Mucosa of stomach (tissue), 1 donor: ENCODE measurements around the gene ARHGAP6.

ENCODE experiments used
- H3K27me3 ChIP-seq: one replicate; pipeline ENCODE4 v1.7.0; 2013; ENCODE audit warnings: mild to moderate bottlenecking, low read length; ENCODE audit not compliant: control insufficient read depth, insufficient read depth
- H3K36me3 ChIP-seq: one replicate; pipeline ENCODE4 v1.7.0; 2013; ENCODE audit warnings: low read length; ENCODE audit not compliant: control insufficient read depth, insufficient read depth
- H3K4me1 ChIP-seq: one replicate; pipeline ENCODE4 v1.7.0; 2013; ENCODE audit warnings: mild to moderate bottlenecking, low read length; ENCODE audit not compliant: control insufficient read depth, insufficient read depth
- H3K4me3 ChIP-seq: one replicate; pipeline ENCODE4 v1.7.0; 2013; ENCODE audit warnings: low read length
- H3K9ac ChIP-seq: one replicate; pipeline ENCODE4 v1.7.0; 2013; ENCODE audit warnings: mild to moderate bottlenecking, low read length, moderate library complexity
- H3K9me3 ChIP-seq: one replicate; pipeline ENCODE4 v1.7.0; 2013; ENCODE audit warnings: mild to moderate bottlenecking, low read length, moderate library complexity; ENCODE audit not compliant: control insufficient read depth
- donor health status: Pancreatic carcinoma.

Gene ARHGAP6

DNA sequence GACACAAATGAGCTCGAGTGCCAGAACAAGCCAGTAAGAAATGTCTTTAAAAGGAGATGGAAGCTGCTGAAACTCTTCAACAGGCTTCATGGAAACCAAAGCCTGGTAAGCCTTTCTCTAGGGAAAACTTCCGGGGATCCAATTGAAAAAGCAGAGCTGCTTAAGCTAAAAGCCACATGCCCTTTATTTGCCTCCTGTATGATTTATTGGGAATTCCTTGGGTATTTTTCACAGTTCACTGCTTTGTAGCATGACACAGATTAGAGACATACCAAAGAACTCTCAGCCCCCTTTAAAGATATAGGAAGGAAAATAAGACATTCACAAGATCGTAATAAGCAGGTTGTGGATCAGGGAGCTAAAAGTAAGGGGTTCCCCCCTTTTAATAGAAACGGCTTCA is 6.5 kb upstream of the ARHGAP6 start:
- H3K4me1 ChIP-seq, result no peaks in the 10 kb centered on the region
- peaks cover 2% of the 10 kb centered on the region for H3K27me3 ChIP-seq
- H3K9ac ChIP-seq, result no peak overlapping the region
- no peak overlapping the region for H3K4me3 ChIP-seq
- H3K36me3 ChIP-seq, result no peaks in the 10 kb centered on the region
- H3K9me3 ChIP-seq, result no peaks in the 10 kb centered on the region

DNA sequence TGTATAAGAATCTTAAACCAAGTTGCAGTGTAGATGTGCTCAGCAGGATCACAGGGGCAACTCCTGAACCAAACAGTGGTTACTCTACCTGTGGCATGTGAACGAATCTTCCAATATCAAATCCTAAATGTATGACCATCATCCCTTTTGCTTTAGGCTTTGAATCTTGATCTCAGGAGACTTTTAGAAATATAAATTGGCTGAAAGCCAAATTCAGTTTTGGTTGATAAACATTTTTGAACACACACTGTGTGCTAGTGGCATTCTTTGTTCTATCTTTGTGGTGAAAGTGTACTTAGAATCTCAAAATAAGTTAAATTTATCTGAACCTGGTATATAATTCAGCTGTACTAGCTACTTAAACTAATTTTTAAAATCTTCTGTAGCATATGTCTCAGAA is 4.6 kb upstream of the ARHGAP6 start:
- H3K9me3 ChIP-seq, result no peaks in the 10 kb centered on the region
- H3K9ac ChIP-seq, result no peak overlapping the region
- no peaks in the 10 kb centered on the region for H3K36me3 ChIP-seq
- H3K4me3 ChIP-seq, result no peak overlapping the region
- H3K27me3 ChIP-seq, result peaks cover 12% of the 10 kb centered on the region
- no peaks in the 10 kb centered on the region for H3K4me1 ChIP-seq

DNA sequence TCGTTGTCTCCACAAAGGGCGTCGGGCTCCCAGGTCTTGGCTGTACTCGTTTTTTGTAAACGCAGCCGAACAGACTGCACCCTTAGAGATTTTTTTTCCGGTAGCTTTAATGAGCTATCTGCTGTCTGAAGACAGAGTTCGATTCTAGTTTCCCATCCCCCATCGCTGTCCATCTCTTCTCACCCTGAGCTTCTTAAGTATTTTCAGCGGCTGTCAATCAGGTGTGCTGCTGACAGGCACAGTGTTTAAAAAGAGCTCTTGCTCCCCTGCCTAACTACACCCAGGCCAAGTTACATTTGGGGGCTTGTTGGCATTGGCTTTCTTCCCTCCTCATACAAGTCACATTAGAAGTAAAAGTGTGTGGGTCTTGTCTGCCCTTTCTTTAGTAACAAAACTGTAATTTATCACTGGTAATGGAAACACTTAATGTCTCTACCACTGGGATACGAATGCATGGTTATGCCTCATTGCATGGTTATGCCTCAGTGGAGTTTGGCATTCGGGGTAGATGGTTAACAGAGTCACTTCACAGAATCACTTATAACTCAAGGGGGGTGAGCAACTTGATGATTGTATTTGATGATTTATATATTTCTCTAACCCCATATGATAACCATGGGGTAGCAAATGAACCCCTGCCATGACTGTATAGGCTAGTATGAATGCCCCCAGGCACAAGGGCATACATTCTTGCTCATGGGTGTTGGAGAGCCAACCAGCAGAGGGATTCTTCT is 1.4 kb upstream of the ARHGAP6 start:
- no peak overlapping the region for H3K9ac ChIP-seq
- H3K36me3 ChIP-seq, result no peaks in the 10 kb centered on the region
- H3K27me3 ChIP-seq, result peaks cover 27% of the 10 kb centered on the region
- no peak overlapping the region for H3K4me3 ChIP-seq
- H3K4me1 ChIP-seq, result no peaks in the 10 kb centered on the region
- no peaks in the 10 kb centered on the region for H3K9me3 ChIP-seq

DNA sequence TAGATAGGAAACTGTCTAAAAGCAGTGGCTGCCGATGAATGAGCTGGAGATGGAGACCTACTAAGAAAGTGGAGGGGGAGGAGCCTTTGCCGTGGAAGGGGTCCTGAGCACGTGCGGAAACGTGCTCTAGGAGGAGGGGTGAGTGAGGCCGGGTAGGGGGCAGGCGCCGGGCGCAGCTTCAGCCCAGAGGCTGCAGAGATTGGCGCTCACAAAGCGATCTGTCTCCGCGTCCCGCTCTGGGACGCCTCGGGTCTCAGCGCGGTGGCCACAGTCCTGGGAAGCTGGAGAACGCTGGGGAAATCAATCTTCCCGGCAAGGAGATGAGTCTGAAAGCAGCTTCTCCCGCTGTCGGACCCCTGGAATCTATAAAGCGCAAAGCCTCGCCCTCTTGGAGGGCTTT is 444 bp upstream of the ARHGAP6 start:
- Histone ChIP-seq H3K9ac (no peak overlapping the region), H3K4me3 (no peak overlapping the region), H3K9me3 (no peaks in the 10 kb centered on the region), H3K36me3 (no peaks in the 10 kb centered on the region), H3K4me1 (no peaks in the 10 kb centered on the region), H3K27me3 (peaks cover 27% of the 10 kb centered on the region)

DNA sequence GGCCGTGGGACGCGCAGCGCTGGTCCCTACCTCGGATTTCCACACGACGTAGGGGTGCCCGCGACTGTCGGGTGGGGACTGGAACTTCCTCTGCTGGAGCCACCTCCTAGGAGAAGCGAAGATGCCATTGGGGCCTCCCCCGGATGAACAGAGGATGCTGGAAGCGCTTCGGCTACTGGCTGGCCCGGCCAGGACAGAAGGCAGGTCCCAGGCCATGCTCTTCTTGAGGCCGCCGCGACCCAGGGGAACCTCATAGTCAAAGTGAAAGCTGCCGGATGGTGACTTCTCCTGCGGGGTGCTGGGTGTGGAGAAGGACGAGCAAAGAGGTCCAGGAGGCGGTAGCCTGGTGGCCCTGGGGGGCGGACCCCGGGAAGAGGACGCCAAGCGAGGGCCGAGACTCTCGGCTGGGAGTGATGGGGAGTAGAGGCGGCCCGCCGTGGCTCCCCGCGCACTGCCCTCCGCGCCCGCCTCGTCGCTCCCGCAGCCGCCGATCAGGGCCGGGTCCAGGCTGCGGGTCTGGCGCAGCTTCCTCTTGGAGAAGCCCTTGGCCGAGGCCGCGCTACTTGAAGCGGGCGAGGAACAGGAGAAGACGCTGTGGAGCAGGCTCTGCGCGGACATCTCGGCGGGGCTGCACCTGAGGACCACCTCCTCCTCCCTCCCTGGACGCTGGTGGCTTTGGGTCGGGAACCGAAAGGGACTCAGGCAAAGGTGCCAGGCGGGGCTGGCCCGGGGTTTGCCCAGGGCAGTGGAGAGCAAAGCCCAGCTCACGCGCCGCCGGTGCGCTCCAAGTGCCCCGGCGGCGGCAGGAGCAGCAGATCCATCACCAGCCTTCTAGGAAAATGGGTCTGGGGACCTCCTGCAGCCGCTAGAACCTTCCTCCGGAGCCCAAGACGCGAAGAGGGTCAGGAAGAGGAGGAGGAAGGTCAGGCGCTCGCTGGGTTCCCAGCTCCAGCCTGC is 1.2 kb downstream of the ARHGAP6 start:
- Histone ChIP-seq H3K9ac (no peak overlapping the region), H3K9me3 (no peaks in the 10 kb centered on the region), H3K4me1 (no peaks in the 10 kb centered on the region), H3K27me3 (peaks cover 27% of the 10 kb centered on the region), H3K36me3 (no peaks in the 10 kb centered on the region), H3K4me3 (no peak overlapping the region)

DNA sequence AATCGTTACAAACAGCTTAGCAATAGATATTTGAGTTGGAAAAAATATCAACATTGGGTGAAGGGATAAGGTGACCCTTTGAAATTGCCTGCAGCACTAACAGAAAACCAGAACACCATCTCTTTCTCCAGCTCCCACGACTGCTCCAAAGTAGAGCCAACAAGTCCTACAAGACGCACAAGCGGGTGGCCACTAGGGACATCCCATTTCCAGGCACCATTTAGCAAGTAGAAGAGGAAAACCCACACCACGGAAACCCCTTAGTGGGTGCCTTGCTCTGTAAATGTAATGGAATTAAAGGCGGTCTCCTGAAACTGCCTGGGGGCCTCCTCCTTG is 1.9 kb downstream of the ARHGAP6 start:
- Histone ChIP-seq H3K9ac (no peak overlapping the region), H3K4me3 (no peak overlapping the region), H3K27me3 (peaks cover 27% of the 10 kb centered on the region), H3K4me1 (no peaks in the 10 kb centered on the region), H3K36me3 (no peaks in the 10 kb centered on the region), H3K9me3 (no peaks in the 10 kb centered on the region)

DNA sequence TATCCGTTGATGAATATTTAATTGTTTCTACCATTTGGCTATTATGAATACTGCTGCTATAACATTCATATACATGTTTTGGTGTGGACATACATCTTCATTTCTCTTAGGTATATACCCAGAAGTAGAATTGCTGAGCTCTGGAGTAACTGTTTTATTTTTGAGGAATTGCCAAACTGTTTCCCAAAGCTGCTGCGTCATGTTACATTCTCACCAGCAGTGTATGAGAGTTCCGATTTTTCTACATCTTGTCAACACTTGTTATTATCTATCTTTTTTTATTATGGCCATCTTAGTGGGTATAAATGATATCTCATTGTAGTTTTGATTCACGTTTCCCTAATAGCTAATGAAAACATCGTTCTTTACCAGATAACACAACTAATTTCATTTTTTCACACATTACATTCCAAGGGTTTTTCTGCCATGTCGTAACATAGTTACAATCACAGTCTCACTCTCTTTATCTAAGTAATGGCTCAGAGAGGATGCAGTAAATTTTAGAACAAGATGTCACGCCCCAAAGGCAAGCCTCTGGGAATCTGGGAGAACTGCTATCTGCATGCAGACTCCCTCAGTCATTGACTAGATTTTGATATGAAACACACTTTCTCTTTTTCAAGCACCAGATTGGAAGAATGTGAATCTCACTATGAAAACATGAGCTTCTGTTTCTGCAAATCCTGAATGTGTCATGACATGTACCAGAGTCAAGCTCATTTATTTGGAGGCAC is 10.3 kb downstream of the ARHGAP6 start:
- H3K9me3 ChIP-seq, result no peaks in the 10 kb centered on the region

DNA sequence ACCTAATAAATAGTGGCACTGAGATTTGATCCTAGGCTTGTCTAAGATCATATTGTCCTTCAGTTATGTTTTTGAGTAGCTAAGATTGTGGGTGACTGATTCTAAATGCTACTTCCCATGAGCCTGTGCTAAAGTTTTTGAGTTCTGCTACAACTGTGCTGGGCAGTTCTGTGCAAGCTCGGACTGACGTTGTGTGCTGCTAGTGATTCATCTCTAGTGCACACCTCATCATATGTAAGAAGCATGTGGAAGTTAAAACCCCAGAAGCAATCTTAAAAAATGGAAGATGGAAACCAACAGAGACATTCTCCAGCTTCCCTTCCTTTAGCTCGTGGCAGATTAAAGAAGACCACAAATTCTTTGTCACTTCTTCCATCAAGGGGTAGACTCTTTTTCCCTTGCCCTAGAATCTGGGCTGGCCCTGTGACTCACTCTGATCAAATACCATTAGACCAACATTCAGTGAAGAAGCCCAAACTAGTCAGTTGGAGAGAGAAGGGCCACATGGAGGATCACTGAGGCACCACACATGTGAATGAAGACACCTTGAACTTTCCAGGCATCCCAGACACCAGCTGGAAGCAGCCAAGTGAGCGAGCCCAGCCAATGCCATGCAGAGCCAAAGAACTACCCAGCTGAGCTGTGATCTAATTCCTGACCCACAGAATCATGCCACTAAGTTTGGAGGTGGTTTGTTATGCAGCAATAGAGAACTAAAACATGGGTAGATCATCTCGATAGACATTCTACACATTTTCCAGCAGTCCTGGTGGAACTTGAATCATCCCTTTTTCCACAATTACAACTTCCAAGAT is 16.8 kb downstream of the ARHGAP6 start:
- H3K36me3 ChIP-seq, result no peaks in the 10 kb centered on the region
- H3K4me3 ChIP-seq, result no peak overlapping the region
- no peaks in the 10 kb centered on the region for H3K27me3 ChIP-seq
- H3K4me1 ChIP-seq, result no peaks in the 10 kb centered on the region
- no peak overlapping the region for H3K9ac ChIP-seq
- H3K9me3 ChIP-seq, result no peaks in the 10 kb centered on the region

More for the DNA sequence above, 10.3 kb downstream of the ARHGAP6 start:
- H3K27me3 ChIP-seq, result no peaks in the 10 kb centered on the region
- no peak overlapping the region for H3K4me3 ChIP-seq
- H3K4me1 ChIP-seq, result no peaks in the 10 kb centered on the region
- no peak overlapping the region for H3K9ac ChIP-seq
- no peaks in the 10 kb centered on the region for H3K36me3 ChIP-seq

DNA sequence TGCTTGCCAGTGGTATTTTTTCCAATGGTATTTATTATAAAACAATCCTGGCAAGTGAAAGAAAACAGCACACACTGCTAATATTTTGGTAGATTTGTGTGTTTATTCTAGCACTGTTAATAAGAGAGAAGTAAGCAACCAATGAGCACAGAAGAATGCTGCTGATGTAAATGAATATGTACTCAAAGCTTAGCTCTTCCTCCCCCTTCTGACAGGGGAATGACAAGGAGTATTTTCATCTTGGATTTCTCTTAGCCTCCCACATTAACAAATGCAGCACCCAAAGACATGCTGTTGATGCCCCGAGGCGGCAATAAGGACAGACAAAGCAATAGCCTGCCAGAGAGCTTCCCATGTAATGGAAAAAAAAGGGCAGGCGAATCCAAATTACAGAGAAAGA is 18.6 kb downstream of the ARHGAP6 start:
- Histone ChIP-seq H3K4me1 (no peaks in the 10 kb centered on the region), H3K27me3 (no peaks in the 10 kb centered on the region), H3K9me3 (no peaks in the 10 kb centered on the region), H3K9ac (no peak overlapping the region), H3K4me3 (no peak overlapping the region), H3K36me3 (no peaks in the 10 kb centered on the region)

DNA sequence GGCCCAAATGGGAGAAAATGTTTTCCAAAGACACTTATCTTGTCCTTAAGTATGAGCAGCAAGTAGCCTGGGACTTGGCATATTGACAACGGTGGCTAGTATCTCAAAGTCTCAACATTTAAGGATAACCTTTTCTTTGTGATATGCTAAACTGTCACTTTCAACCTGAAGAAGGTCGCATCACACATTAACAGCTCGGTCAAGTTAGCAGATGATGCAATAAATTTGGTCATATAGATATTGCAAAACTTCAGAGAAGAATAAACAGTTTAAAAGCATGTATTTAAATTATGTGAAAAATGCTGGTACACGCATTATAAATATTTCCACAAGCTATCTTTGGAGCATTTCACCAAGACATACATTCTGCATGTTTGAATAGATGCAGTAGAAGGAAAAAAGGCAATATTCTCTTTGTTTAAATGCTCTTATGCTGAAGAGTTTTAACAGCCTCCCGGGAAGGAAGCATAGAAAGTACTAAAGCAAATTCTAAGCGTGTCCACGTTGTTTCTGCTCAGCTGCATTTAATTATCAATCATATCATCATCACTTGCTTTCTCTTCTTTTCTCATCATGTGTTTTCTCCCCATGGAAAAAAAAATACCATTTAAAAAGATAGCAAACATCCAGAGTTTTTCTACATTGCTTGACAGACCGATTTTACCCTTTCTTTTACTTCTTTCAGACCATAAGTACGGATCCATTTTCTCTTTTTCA is 24.2 kb downstream of the ARHGAP6 start:
- H3K9me3 ChIP-seq, result no peaks in the 10 kb centered on the region
- H3K4me1 ChIP-seq, result no peaks in the 10 kb centered on the region
- H3K36me3 ChIP-seq, result no peaks in the 10 kb centered on the region
- no peak overlapping the region for H3K9ac ChIP-seq
- no peaks in the 10 kb centered on the region for H3K27me3 ChIP-seq
- no peak overlapping the region for H3K4me3 ChIP-seq

DNA sequence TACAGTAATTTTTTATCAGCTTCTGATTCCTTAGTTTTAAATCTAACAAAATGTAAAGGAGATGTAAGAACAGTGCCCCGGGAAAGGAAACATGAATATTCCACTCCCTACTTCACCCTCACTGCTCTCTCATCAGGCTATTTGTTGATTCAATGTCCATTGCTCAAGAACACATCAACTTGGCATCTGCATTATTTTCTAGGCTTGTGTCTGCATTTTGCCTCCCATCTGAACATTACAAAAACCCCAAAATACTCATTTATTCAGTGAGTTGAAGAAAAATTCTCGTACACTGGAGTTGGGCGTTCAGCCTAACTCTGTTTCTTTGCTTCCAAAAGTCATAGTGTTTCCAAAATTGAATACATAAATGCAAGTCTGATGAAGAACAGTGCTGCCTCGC is 25.6 kb downstream of the ARHGAP6 start:
- Histone ChIP-seq H3K9ac (no peak overlapping the region), H3K4me3 (no peak overlapping the region), H3K36me3 (no peaks in the 10 kb centered on the region), H3K4me1 (no peaks in the 10 kb centered on the region), H3K9me3 (no peaks in the 10 kb centered on the region), H3K27me3 (no peaks in the 10 kb centered on the region)
